GM19035 (cell line): ENCODE results near the gene RBFOX1.

Source experiments
- ATAC-seq: cut with Tn5 transposase; IDR thresholded peaks from one replicate; pipeline ENCODE4 v1.9.1; 2021; ENCODE audit not compliant: unreplicated experiment

RBFOX1 gene

DNA sequence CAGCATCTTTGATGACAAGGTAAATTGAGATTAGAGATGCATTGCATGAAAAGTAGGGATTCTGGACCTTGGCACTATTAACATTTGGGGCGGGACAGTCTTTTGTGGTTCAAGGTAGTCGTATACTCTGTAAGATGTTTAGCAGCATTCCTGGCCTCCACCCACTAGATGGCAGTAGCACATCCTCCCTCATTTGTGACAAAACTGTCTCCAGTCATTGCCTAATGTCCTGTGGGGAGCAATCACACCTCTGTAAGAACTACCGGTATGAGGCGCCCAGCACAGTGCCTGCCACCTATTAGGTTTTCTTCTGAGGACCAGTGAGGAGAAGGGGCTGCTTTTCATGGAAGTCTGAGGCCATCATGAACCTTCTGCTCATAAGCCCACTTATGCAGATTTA lies 180.8 kb downstream of the RBFOX1 start:
- no peak for ATAC-seq

DNA sequence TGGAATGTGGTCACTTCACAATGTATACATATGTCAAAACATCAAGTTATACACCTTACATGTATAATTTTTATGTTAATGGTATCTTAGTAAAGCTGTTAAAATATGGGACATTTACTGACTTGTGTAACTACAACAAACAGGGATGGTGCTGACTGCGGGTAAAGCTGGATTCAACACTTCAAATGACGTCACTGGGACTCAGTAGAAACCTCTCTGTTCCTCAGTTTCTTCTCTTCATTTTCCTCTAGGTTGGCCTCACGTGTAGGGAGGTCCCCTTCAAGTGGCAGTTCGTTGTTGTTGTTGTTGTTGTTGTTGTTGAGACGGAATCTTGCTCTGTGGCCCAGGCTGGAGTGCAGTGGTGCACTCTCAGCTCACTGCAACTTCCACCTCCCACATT lies 182.9 kb downstream of the RBFOX1 start:
- no peak for ATAC-seq

DNA sequence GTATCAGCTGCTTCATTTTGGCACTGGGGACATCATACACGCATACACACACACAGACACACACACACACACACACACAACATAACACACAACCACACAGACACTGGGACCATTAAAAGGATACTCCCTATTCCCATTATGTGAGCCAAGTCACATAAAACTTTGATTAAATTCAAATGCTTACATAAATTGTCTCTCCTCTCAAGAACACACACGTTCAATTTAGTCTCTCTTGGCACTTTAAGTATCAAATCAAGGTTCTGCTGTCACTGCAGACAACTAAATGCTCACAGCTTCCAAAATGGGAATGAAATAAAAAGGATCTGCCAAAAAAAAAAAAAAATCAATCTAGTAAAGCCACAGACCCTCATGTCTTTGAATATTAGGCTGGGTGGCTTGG lies 184.9 kb downstream of the RBFOX1 start:
- ATAC-seq, result no peak

DNA sequence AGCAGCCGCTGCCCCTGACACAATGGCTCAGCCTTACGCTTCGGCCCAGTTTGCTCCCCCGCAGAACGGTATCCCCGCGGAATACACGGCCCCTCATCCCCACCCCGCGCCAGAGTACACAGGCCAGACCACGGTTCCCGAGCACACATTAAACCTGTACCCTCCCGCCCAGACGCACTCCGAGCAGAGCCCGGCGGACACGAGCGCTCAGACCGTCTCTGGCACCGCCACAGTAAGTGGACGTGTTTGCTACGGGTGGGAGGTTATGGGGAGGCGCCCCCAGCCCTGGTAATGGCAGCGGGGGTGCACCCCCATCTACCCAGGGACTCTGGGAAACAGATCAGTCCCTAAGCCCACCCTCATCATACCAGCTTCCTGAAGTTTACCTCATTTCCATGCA lies 185.5 kb downstream of the RBFOX1 start:
- ATAC-seq, result no peak

DNA sequence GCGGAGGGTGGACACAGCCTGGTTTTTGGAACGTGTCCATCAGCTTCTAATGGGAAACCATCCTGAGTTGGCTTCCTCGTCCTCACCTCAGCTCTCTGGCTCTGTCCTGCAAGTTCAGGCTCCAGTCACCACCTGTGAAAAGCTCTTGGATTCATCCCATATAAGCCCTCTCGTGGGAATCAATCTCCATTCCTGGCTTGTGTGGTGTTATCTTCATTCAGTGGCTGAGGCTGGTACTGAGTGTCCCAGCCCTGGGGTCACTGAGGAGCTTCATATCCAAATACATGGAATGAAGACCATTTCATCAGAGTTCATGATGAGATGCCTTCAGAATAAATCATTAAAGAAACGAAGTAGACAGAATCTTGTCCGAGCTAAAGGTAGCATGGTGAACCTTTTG lies 189.2 kb downstream of the RBFOX1 start:
- ATAC-seq, result no peak

DNA sequence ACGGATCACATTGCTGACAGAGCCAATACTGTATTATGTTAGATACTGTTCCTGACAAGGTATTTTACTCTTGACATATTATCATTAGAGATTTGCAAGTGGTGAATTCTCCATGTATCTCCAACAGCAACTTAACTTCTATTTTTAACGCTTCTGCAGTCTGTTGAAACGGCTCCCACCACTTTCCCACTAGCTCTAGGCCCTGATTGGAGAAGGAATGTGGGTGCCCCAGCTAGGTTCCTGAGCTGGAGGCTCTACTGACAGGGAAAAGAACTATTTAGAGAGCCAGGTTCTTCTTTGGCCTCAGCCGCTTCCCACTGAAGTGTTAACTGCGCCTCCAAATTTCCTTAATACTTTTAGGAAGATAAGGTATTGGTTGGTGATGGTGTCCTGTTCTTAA lies 191.8 kb downstream of the RBFOX1 start:
- ATAC-seq, result no peak

DNA sequence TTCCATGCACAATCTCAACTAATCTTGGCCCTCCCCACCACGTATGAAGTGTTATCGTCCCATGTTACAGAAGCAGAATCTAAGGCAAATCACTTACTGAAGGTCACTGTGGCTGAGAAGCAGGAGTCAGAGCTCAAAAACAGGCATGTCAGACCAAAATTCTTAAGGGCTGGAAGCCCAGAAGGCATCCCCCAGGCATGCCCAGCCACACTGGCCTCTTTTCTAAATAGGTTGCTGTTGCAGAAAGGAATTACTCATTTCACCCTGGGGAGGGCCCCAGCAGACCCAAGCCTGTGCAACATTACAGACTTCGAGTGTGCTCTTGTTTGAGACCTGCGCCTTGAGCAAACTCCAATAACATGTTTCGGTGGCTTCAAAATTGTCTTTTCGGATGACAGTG lies 194.1 kb downstream of the RBFOX1 start:
- no peak for ATAC-seq

DNA sequence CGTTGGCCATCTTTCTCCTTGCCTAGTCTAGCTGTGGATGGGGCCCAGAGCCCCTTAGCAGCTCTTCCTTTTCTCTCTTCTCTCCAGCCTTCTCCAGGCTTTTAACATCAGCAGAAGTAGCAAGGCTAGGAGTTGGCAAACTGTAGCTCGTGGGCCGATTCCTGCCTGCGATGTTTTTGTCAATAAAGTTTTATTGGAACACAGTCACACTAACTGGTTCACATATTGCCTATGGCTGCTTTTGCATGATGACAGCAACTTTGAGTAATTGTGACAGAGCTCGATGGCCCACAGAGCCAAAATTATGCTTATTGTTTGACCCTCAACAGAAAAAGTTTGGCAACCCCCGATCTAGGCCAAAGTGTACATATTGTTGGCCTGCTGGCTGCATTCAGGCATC lies 199.9 kb downstream of the RBFOX1 start:
- no peak for ATAC-seq

DNA sequence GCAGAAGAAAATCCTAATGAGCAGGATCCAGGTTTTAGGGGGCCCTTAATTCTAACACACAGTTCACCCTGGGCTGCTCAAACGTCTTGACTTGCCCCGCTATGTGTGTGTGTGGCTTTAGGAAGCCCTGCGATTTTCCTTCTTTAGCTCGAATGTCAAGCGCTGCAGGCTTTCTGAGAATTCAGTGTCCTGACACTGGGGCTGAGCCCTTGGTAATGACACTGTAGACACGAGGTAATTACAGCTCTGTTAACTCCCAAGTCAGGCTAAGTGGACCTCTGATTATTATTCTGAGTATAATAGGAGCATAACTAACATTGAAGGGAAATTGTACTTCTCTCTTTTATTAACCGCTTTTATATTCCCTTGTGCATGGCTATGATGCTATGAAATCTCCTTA lies 202.1 kb downstream of the RBFOX1 start:
- ATAC-seq, result no peak

DNA sequence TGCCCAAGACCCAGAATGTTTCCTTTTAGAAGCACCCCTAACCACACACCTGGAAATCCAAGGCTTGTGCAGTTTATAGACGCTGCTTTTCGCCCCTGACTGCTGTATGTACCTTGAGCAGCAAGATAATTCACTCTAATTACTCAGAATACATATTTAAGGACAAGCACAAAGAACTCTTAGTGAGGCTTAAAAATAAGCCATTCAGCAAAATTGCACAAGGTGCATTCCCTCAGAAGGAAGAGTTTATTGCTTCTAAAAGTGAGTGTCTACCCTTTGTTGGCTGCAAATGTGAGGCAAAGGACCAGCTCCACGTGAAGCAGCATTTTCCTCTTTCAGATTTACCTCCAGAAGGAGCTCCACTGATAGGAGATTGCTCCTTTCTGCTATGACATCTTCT lies 208.4 kb downstream of the RBFOX1 start:
- ATAC-seq, result no peak

DNA sequence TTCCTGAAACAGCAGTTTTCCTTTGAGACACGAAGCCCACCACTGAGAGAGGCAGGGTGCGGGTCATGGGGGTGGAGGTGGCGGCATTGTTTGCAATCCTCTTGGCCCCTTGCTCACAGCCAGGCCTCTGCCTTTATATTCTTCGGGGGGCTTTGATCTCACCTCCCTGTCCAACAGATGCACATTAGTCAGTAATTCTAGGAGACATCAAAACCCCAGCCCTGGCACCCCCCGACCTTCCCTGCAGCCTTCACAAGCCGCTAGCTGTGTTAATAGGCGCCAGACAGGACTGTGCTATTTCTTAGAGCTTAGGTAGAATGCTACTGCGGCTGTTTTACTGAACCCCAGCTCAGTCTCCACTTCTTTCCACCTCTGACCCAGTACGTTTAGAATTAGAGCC lies 212.6 kb downstream of the RBFOX1 start:
- ATAC-seq, result no peak

DNA sequence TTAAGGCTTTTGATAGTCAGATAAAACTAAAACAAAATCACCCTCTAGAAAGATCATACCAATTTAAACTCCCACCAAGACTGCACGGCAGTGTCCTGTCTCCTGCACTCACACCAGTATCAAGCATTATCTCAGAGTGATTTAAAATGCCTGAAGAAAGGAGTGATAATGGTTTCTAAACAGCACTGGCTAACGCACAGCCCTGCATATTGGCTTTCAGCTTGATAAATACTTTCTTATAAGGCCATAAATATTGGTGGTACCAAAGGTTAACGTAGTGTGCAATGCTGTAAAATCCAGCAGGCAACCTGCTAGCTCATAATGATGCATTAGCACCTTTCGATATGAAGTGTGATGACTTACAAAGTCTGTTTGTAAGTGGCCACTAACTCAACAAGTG lies 214.3 kb downstream of the RBFOX1 start:
- no peak for ATAC-seq

DNA sequence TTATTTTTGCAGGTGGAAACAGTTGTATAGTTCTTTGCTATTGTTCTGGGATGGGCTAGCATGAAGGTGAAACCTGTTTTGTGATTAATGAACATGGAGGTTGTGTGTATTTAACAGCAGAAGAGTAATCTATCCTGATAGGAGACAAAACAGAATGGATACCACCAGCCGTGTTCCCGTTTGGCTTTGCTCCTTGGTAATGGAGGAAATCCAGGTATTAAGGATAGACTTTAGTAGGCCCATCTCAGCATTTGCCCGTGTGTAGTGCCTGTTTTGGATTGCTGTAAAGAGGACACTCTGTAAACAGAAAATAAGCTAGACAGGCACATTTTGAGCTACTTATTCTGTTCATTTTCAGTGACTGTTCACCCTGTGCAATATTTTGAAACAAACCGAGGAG lies 215.1 kb downstream of the RBFOX1 start:
- no peak for ATAC-seq

DNA sequence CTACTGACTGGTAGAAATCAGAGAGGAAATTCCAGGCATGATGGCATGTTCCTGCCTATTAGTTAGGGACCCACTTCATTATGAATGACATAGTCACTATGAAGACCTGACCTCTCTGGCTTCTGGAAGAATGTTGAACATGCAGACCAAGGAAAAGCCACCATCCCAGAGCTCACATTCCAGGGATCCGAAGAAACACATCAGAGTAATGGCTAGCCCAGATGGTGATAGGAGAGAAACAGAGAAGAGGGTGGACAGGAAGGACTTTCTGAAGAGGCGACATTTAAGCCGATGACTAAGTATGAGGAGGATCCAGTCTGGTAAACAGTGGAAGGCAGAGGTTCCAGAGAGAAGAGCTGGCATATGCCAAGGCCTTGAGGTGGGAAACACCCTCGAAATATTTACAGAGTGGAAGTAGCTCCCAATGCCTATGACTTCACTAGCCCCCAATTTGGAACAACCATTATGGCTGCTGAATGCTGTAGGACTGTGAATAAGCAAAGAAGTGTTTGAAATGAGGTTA lies 216.2 kb downstream of the RBFOX1 start:
- no peak for ATAC-seq

DNA sequence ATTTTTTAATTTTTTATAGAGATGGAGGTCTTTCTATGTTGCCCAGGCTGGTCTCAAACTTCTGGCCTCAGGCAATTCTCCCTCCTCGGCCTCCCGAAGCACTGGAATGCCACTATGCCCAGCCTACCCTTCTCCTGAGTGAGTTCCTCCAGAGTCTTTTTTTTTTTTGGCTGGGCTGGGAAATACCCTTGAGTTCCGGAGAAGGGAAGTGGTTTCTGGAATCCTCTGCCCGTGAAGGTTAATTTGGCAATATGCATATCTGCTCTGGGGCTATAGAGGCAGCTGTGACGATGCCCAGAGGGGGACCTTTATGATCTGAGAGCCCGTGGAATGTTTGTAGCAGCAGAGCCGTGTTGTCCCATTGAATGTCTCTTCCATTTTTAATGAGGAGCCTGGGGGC lies 217.5 kb downstream of the RBFOX1 start:
- no peak for ATAC-seq

DNA sequence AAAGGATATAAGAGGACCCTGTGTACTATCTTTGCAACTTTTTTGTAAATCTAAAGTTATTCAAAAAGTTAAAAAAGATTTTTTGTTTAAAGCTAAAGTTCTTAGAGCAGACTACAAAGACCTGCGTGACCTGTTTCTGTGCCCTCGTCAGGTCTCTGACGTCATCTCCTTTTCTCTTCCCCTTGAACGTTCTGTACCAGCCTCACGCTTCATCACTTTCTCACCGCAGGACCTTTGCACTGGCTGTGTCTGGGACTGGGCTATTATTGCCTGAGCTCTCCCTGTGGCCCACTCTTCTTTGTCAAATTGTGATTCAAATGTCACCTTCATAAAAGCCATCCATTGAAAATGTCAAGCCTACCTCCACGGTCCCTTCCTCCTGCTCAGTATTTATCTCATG lies 222.8 kb downstream of the RBFOX1 start:
- no peak for ATAC-seq

DNA sequence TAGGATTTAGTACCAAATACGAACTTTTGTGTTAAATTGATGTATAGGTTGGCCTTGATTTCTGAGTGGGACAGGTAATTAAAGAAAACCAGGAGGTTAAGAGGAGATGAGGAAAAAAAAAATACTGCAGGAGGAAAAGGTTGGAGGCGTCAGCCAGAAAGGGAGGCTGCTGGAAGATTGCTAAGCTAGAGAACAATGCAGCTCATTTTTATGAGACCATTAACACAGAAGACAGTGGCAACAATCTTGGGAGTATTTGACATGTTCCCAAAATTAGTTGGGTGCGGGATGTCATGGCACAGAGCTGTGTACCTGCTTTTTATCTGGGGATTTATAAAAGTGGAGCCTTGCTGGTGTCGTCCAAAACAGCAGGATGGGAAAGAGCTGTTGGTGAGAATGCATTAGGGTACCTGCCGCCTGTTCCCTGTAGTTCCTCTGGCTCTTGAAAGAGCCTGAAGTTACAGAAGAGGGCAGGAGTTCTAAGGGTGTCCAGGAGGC lies 229.3 kb downstream of the RBFOX1 start:
- no peak for ATAC-seq

DNA sequence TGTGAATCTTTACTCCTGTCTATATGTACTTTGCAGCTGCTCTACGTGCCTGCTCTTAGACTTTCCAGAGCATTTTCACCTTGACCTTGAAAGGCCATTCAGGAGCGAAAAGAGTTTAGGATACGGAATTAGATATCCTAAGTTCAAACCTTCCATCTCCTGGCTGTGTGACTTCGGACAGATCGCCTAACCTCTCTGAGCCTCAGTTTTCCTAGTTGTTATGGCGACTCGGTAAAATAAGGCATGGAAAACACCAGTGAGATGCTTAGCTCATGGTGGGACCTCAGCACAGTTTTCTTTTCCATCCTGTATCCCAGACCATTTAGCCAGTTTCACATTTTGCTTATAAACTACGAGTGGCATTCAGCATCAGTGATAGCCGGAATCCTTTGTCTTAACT lies 233.7 kb downstream of the RBFOX1 start:
- ATAC-seq, result no peak

DNA sequence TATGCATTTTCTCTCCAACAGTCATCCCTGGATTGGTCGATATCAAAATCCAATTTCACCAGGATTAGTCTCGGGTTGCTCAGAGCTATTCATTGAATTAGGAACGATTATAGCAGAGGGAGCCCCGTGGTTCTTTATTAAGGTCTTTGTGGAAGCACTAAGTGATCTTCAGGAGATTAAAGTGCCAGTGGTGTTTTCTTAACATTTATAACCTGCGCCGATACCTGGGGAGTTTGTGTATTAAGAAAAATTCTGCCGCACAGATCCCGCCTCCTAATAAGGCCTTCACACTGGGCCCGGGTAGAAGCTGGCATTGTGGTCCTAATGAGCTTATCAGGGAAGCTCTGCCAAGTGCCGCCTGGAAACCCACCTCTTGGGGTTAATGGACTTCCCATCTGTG lies 238.7 kb downstream of the RBFOX1 start:
- no peak for ATAC-seq

DNA sequence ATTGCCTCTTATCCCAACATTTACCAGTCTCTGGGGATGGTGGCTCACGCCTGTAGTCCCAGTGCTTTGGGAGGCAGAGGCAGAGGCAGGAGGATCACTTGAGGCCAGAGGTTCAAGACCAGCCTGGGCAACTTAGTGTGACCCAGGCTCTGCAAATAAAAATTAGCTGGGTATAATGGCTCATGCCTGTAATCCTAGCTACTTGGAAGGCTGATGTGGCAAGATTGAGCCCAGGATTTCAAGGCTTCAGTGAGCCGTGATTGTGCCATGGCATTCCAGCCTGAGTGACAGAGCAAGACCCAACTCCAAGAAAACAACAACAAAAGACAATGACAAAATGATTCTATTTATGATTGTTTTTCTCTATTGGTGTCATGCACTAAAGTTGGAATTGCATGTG lies 244.9 kb downstream of the RBFOX1 start:
- ATAC-seq, result no peak

DNA sequence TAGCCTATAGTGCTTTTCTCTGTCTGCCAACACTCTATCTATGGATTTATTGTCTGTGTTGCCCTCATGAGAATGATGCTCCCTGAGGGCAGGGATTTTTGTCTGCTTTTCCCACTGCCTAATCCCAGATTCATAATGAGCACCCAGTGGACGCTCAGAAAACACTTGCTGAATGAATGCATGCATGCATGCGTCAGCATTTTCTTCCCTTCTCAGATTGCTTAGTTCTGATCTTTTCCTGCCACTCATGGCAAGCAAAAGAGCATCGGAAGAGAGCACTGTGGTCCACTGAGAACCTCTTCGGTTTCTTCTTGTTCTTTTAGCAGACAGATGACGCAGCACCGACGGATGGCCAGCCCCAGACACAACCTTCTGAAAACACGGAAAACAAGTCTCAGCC lies 246.8 kb downstream of the RBFOX1 start:
- no peak for ATAC-seq

DNA sequence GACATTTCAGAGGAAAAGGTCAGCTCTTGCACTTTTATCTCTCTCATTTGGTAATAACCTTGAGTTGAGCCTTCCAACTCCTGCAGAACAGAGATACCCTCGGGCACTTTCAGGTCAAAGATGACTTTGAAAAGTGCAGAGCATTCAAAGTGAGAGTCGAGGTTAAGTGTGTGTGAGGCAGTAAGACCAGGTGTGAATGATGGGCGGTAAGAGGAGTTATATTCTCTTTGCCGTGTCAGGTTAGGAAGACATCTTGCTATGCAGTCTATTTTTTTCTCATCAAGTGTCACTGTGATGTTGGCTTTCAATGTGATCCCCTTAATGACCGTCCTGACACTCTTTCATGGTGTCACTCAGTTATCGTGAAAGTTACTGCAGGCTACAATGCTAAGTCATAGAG lies 248.5 kb downstream of the RBFOX1 start:
- ATAC-seq, result no peak

DNA sequence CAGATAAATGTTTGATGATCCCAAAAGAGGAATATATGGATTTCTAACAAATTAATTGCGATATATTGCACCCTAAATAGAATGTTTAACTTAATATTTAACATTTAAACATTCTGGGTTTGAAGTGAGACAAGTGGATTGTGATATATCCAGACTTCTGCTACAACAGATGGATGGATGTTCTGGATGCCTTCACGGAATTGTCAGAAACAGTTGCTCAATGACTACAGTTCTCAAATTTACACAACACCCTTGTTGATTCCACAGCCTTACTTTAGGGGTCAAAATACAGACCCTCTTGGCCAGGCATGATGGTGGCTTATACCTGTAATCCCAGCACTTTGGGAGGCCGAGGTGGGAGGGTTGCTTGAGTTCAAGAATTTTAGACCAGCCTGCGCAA lies 250.8 kb downstream of the RBFOX1 start:
- no peak for ATAC-seq

DNA sequence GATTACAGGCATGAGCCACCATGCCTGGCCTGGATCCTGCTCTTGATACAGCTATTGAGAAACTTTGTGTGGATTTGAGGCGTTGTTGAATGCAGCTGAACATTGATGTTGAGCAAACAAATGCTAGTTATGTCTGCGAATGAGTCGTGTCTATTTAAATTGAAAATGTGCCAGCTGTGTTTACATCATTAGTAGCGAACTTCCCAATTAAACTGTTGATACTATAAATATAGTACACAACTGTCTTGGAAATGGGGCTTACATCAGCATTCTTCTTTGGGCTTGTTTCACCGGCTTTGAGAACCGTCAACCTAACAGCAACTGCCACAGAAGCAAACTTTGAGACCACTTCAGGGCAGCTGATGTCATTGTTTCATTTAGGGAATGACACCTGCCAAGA lies 251.9 kb downstream of the RBFOX1 start:
- no peak for ATAC-seq
